OCI-LY3 (cell line): Measurements from ENCODE around the gene FOS.

ENCODE experiments used
- H2AFZ ChIP-seq: fragments of 200-600, 300-600 bp; shearing (Covaris generic); 2 replicates; pipeline ENCODE4 v1.6.0; 2014; ENCODE audit warnings: antibody characterized with exemption, low read depth, low read length
- H3K27ac ChIP-seq: fragments of 200-600, 300-600 bp; sonication (generic); 2 replicates; pipeline ENCODE4 v1.5.1; 2014; ENCODE audit warnings: mild to moderate bottlenecking, low read length, moderate library complexity, mixed read lengths
- H3K27me3 ChIP-seq: fragments of 200-600, 300-600 bp; sonication (generic); 2 replicates; pipeline ENCODE4 v1.6.1; 2014; ENCODE audit warnings: low read depth, low read length, mixed read lengths
- H3K36me3 ChIP-seq: fragments of 200-600, 300-600 bp; sonication (generic); replicated peaks from 2 replicates; pipeline ENCODE3; 2014; ENCODE audit warnings: low read depth, low read length, mixed read lengths
- H3K4me1 ChIP-seq: fragments of 300-600, 200-600 bp; sonication (generic); 2 replicates; pipeline ENCODE4 v1.6.1; 2014; ENCODE audit warnings: low read length, mixed read lengths
- H3K4me2 ChIP-seq: fragments of 200-600, 300-600 bp; sonication (generic); 2 replicates; pipeline ENCODE4 v1.6.1; 2014; ENCODE audit warnings: low read length, mixed read lengths
- H3K4me3 ChIP-seq: fragments of 300-600, 200-600 bp; sonication (generic); 2 replicates; pipeline ENCODE4 v1.5.1; 2014; ENCODE audit warnings: antibody characterized with exemption, mild to moderate bottlenecking, low read length, moderate library complexity
- H3K79me2 ChIP-seq: fragments of 300-600, 200-600 bp; shearing (Covaris generic); 2 replicates; pipeline ENCODE4 v1.6.1; 2014; ENCODE audit warnings: mild to moderate bottlenecking, low read length, mixed read lengths
- H3K9ac ChIP-seq: fragments of 300-600, 200-600 bp; shearing (Covaris generic); 2 replicates; pipeline ENCODE4 v1.6.0; 2014; ENCODE audit warnings: mild to moderate bottlenecking, low read length, moderate library complexity
- H3K9me3 ChIP-seq: fragments of 200-600, 300-600 bp; shearing (Covaris generic); 2 replicates; pipeline ENCODE4 v1.6.1; 2014; ENCODE audit warnings: low read length, mixed read lengths; ENCODE audit not compliant: insufficient read depth
- H4K20me1 ChIP-seq: fragments of 200-600, 300-600 bp; sonication (generic); 2 replicates; pipeline ENCODE4 v1.6.1; 2016; ENCODE audit warnings: low read length, mixed read lengths; ENCODE audit not compliant: insufficient read depth
- CTCF ChIP-seq: fragments of 200-600, 300-600 bp; sonication (generic); IDR thresholded peaks from 2 replicates; pipeline ENCODE4 v1.5.1; 2014; ENCODE audit warnings: antibody characterized with exemption, low read length, low read depth
- EZH2phosphoT487 ChIP-seq: fragments of 200-600 bp; shearing (Covaris generic); IDR thresholded peaks from 2 replicates; pipeline ENCODE4 v1.6.1; 2018; ENCODE audit warnings: antibody characterized with exemption, mixed run types, low read depth

The FOS gene

DNA sequence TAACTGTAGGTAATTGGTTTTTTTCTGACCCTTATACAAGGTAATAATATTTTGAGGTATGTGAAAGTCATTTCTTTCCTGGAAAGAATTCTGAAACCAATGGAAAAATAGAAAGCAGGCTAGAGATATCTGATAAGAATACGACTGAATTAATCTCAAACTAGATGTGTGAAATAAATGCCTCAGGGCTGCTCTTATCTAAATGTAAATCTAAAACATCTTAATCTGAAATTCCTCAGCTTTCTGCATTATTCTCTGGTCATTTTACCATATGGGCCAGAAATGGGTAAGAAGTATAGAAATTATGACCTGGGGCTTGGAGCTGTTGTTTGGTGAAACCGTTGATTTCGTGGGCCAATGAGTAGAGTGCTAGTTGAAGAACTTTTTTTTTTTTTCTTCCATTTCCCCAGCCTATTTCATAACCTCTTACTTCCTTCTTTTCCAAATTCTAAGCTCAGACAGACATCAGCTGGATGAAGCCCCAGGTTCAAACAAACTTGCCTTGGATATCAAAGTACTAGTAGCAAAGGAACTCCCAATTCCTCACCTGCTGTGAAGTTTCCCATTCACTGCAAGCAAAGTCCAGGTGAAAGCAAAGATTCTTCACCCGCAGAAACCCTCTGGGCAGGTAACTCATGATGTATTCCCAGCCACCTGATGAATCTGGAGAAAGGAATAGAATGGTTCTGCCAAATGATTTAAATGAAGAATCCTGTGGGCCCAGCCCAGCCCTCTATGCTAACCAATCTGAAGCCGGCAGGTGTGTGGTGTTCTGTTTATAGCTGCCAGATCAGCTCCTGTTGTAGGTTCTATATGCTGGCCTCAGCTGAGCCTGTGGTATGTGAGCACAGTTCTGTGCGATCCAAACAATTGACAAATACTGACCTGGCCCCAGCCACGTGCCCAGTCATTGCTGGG, 9.7 kb upstream of the FOS start:
- Histone ChIP-seq H3K4me2 (no peak overlapping the region), H3K9ac (no peak overlapping the region), H4K20me1 (no peaks in the 10 kb centered on the region), H2AFZ (no peak overlapping the region), H3K9me3 (no peaks in the 10 kb centered on the region), H3K27me3 (peaks cover 47% of the 10 kb centered on the region), H3K27ac (no peak overlapping the region), H3K4me1 (no peaks in the 10 kb centered on the region), H3K36me3 (no peaks in the 10 kb centered on the region), H3K4me3 (no peak overlapping the region), H3K79me2 (no peaks in the 10 kb centered on the region)
- TF ChIP-seq EZH2phosphoT487 = no peak
- TF ChIP-seq CTCF = no peak

GRCh38 chr14:75271514-75271913, 7.1 kb upstream of the FOS start:
- no peak overlapping the region for H3K4me3 ChIP-seq
- H3K27me3 ChIP-seq = peaks cover 60% of the 10 kb centered on the region
- 0 out of 2 replicates have a peak, but pooled peaks cover 5% of the 10 kb centered on the region for H3K4me1 ChIP-seq
- no peak overlapping the region for H2AFZ ChIP-seq
- no peak for TF ChIP-seq CTCF
- H3K27ac ChIP-seq = no peak overlapping the region
- no peaks in the 10 kb centered on the region for H3K9me3 ChIP-seq
- no peaks in the 10 kb centered on the region for H3K79me2 ChIP-seq
- H3K4me2 ChIP-seq = no peak overlapping the region
- H4K20me1 ChIP-seq = no peaks in the 10 kb centered on the region
- H3K36me3 ChIP-seq = no peaks in the 10 kb centered on the region
- H3K9ac ChIP-seq = no peak overlapping the region

DNA sequence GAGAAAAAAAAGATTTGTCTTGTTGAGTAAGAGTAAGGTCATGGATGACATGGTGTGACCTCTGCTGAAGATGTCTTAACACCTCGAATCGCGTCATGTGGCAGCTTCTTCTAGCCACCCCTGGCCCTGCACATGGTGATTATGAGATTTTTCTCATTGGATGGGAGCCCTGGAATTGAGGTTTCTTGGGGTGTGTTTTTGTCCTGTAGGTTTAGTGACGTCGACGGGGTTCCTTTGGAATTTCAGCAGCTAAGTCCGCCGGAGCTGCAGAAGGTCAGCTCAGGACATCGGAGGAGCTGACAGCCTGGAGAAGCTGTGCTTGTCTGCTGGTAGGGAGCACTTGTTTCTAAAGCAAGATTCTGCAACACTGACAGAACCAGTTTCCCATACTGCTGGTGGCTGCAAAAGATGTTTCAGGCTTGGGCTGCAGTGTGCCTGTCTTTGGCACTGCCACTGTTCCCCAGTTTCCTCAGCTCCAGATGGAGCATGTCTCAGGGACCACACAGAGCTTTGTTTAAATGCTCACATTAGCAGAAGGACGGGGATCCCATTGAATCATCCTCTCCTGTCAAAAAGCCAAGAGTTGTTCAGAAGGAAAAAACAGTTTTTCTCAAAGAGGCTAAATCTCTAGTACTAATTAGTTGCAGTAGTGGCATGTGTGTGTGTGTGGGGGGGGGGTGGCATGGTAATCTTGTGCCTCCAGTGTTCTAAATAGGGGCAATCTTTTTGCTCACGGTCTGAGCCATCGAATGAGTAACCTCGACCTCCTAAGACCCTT, 5.2 kb upstream of the FOS start:
- Histone ChIP-seq H4K20me1 (no peaks in the 10 kb centered on the region), H3K27ac (no peak overlapping the region), H3K9me3 (no peaks in the 10 kb centered on the region), H3K36me3 (no peaks in the 10 kb centered on the region), H3K79me2 (no peaks in the 10 kb centered on the region), H3K9ac (no peak overlapping the region), H3K4me1 (0 out of 2 replicates have a peak, but pooled peaks cover 10% of the 10 kb centered on the region), H3K4me2 (no peak overlapping the region), H3K27me3 (peaks cover 46% of the 10 kb centered on the region), H3K4me3 (no peak overlapping the region), H2AFZ (no peak overlapping the region)
- no peak for TF ChIP-seq EZH2phosphoT487
- TF ChIP-seq CTCF = no peak
